SK-N-SH treated with all-trans-retinoic acid at 6 μM for 48 hours (cell line): ENCODE measurements around the gene IL18R1.
"Not testable (repeated sequence)": the region's sequence is repeated elsewhere in the genome, so short reads cannot be mapped to it uniquely, and the experiment has no call there.

Experiments used
- BACH2 ChIP-seq: fragments of 250-450 bp; sonication (Bioruptor Pico); IDR thresholded peaks from 2 replicates; pipeline ENCODE4 v1.9.0; 2021; ENCODE audit warnings: mild to moderate bottlenecking, borderline replicate concordance
- CREB5 ChIP-seq: fragments of 250-450 bp; sonication (Bioruptor Pico); IDR thresholded peaks from 2 replicates; pipeline ENCODE4 v1.5.1; 2020; ENCODE audit warnings: low read depth, mild to moderate bottlenecking, moderate library complexity
- CSRNP3 ChIP-seq: fragments of 250-450 bp; sonication (Bioruptor Pico); IDR thresholded peaks from 2 replicates; pipeline ENCODE4 v1.5.1; 2021; ENCODE audit warnings: mild to moderate bottlenecking, moderate library complexity
- ISL1 ChIP-seq: fragments of 250-450 bp; sonication (Bioruptor Pico); IDR thresholded peaks from 2 replicates; pipeline ENCODE4 v2.1.2; 2022; ENCODE audit warnings: mild to moderate bottlenecking, moderate library complexity
- OSR1 ChIP-seq: fragments of 250-450 bp; sonication (Bioruptor Pico); IDR thresholded peaks from 2 replicates; pipeline ENCODE4 v1.8.0; 2022; ENCODE audit warnings: moderate library complexity, mild to moderate bottlenecking, inconsistent platforms
- PATZ1 ChIP-seq: fragments of 250-450 bp; sonication (Bioruptor Pico); IDR thresholded peaks from 2 replicates; pipeline ENCODE4 v1.8.0; 2020; ENCODE audit warnings: mild to moderate bottlenecking, moderate library complexity, borderline replicate concordance
- PPARA ChIP-seq: fragments of 250-450 bp; sonication (Bioruptor Pico); IDR thresholded peaks from 2 replicates; pipeline ENCODE4 v1.5.0; 2020; ENCODE audit warnings: mild to moderate bottlenecking, borderline replicate concordance
- RARB ChIP-seq: fragments of 250-450 bp; sonication (Bioruptor Pico); IDR thresholded peaks from 2 replicates; pipeline ENCODE4 v1.8.0; 2021; ENCODE audit warnings: mild to moderate bottlenecking, moderate library complexity
- TCF4 ChIP-seq: fragments of 250-450 bp; sonication (Bioruptor Pico); IDR thresholded peaks from 2 replicates; pipeline ENCODE4 v1.8.0; 2021; ENCODE audit warnings: mild to moderate bottlenecking, moderate library complexity, borderline replicate concordance
- ZNF70 ChIP-seq: fragments of 450-650 bp; formaldehyde crosslinking; IDR thresholded peaks from 2 replicates; pipeline ENCODE4 v1.5.0; 2020; ENCODE audit warnings: mild to moderate bottlenecking, moderate library complexity

GRCh38 chr2:102324914-102325313, 30.7 kb upstream of the IL18R1 start:
- TF ChIP-seq CSRNP3 (CRISPR knock-in tag); CREB5 (CRISPR knock-in tag); TCF4 (CRISPR knock-in tag); ISL1 (CRISPR knock-in tag); PPARA (CRISPR knock-in tag); OSR1 (CRISPR knock-in tag); BACH2; ZNF70 (CRISPR knock-in tag); RARB (CRISPR knock-in tag); PATZ1: not testable (repeated sequence)
